Activated T-helper 1 cell treated with anti-CD3 and anti-CD28 coated beads, Interleukin-12 subunit alpha, Interleukin-12 subunit beta, Interleukin-2, Interleukin-4 antibody, amounts not matched to agents 30 ng/mL and 10 ng/mL and 1 ng/mL, durations not matched to agents 14 hours and 24 hours and 36 hours (primary cell): ENCODE data around the gene NEUROD2. TPM values are rescaled to one million over a fixed set of nuclear protein-coding genes. Genes with fewer than 3 reads are reported as not detected.
A peak's percentile ranks its signal among the peaks of the same experiment; 100 is the strongest.

Experiments used
- DNase-seq: peaks from one replicate; pipeline ENCODE4 v3.0.0; 2021; ENCODE audit warnings: low spot score
- H3K27ac Mint-ChIP-seq: one replicate; pipeline ENCODE4 v1.8.0; 2021; ENCODE audit warnings: mild to moderate bottlenecking, mixed read lengths
- H3K27me3 Mint-ChIP-seq: one replicate; pipeline ENCODE4 v1.8.0; 2022; ENCODE audit warnings: mild to moderate bottlenecking, moderate library complexity, mixed read lengths; ENCODE audit not compliant: insufficient read depth
- H3K36me3 Mint-ChIP-seq: one replicate; pipeline ENCODE4 v1.8.0; 2021; ENCODE audit warnings: low read depth, mixed read lengths
- H3K4me1 Mint-ChIP-seq: one replicate; pipeline ENCODE4 v1.8.0; 2021; ENCODE audit warnings: low read depth, mixed read lengths
- H3K4me3 Mint-ChIP-seq: one replicate; pipeline ENCODE4 v1.8.0; 2021; ENCODE audit warnings: mild to moderate bottlenecking, moderate library complexity, mixed read lengths
- H3K9me3 Mint-ChIP-seq: one replicate; pipeline ENCODE4 v1.8.0; 2021; ENCODE audit warnings: mixed read lengths
- intact Hi-C: fragments of 100-400 bp; cut with micrococcal nuclease; formaldehyde crosslinking; loops from one replicate; pipeline ENCODE4 v1.15.1; 2024
- total RNA-seq: library from RNA; stranded (reverse); gene quantifications from 2 replicates; pipeline ENCODE4 v1.2.3, GENCODE V29; 2022

The NEUROD2 gene
- total RNA-seq, 1 donor from 2014 or later = not detected

GRCh38 chr17:39631403-39631802 is 23.7 kb upstream of the NEUROD2 start:
- Mint-ChIP-seq H3K36me3 (no peaks in the 10 kb centered on the region), H3K27ac (no peak overlapping the region), H3K27me3 (peaks cover 28% of the 10 kb centered on the region), H3K4me3 (no peak overlapping the region), H3K4me1 (peaks cover 10% of the 10 kb centered on the region), H3K9me3 (no peaks in the 10 kb centered on the region)
- no peak for DNase-seq
- intact Hi-C loops = no loop called here

GRCh38 chr17:39629898-39630297 is 22.2 kb upstream of the NEUROD2 start:
- intact Hi-C loops = loop anchor here (10.0 kb wide), 1 partner anchor 425 kb away; the partner anchor contains the start of gene RPL19
- Mint-ChIP-seq H3K27ac (no peak overlapping the region), H3K4me3 (no peak overlapping the region), H3K27me3 (peaks cover 43% of the 10 kb centered on the region), H3K36me3 (no peaks in the 10 kb centered on the region), H3K9me3 (no peaks in the 10 kb centered on the region), H3K4me1 (peaks cover 14% of the 10 kb centered on the region)
- no peak for DNase-seq

- no peaks in the 10 kb centered on the region for H3K9me3 Mint-ChIP-seq
- H3K27ac Mint-ChIP-seq = no peak overlapping the region
- no peak for DNase-seq
- H3K27me3 Mint-ChIP-seq = peaks cover 47% of the 10 kb centered on the region
- no peak overlapping the region for H3K4me3 Mint-ChIP-seq
- intact Hi-C loops = loop anchor here (10.0 kb wide), 1 partner anchor 425 kb away; the partner anchor contains the start of gene RPL19
- no peaks in the 10 kb centered on the region for H3K36me3 Mint-ChIP-seq
- peaks cover 14% of the 10 kb centered on the region for H3K4me1 Mint-ChIP-seq
Measured at GRCh38 chr17:39629494-39629880, 21.8 kb upstream of the NEUROD2 start.

GRCh38 chr17:39628655-39629493 is 21.2 kb upstream of the NEUROD2 start:
- no peak for DNase-seq
- no peak overlapping the region for H3K27ac Mint-ChIP-seq
- no peak overlapping the region for H3K4me3 Mint-ChIP-seq
- intact Hi-C loops = loop anchor here (10.0 kb wide), 1 partner anchor 424 kb away; the partner anchor contains the start of gene RPL19
- H3K36me3 Mint-ChIP-seq = no peaks in the 10 kb centered on the region
- H3K4me1 Mint-ChIP-seq = peaks cover 15% of the 10 kb centered on the region
- H3K27me3 Mint-ChIP-seq = peaks cover 47% of the 10 kb centered on the region
- no peaks in the 10 kb centered on the region for H3K9me3 Mint-ChIP-seq

GRCh38 chr17:39627712-39628516 is 20.2 kb upstream of the NEUROD2 start:
- intact Hi-C loops = loop anchor here (10.0 kb wide), 1 partner anchor 423 kb away; the partner anchor contains the start of gene RPL19
- Mint-ChIP-seq H3K9me3 (no peaks in the 10 kb centered on the region), H3K4me1 (peaks cover 24% of the 10 kb centered on the region), H3K36me3 (no peaks in the 10 kb centered on the region), H3K27ac (no peak overlapping the region), H3K4me3 (no peak overlapping the region), H3K27me3 (peaks cover 45% of the 10 kb centered on the region)
- DNase-seq = no peak

GRCh38 chr17:39627047-39627711 is 19.5 kb upstream of the NEUROD2 start:
- H3K4me3 Mint-ChIP-seq = no peak overlapping the region
- no peak for DNase-seq
- H3K36me3 Mint-ChIP-seq = no peaks in the 10 kb centered on the region
- H3K9me3 Mint-ChIP-seq = no peaks in the 10 kb centered on the region
- H3K4me1 Mint-ChIP-seq = peaks cover 31% of the 10 kb centered on the region
- intact Hi-C loops = loop anchor here (10.0 kb wide), 1 partner anchor 422 kb away; the partner anchor contains the start of gene RPL19
- H3K27me3 Mint-ChIP-seq = peaks cover 45% of the 10 kb centered on the region
- H3K27ac Mint-ChIP-seq = no peak overlapping the region

GRCh38 chr17:39626171-39627046 is 18.7 kb upstream of the NEUROD2 start, which contains the start of gene PPP1R1B:
TSS of gene PPP1R1B (plus strand) at chr17:39626952. CDS start at chr17:39627393, 441 bp downstream.
- intact Hi-C loops = loop anchor here (10.0 kb wide), 1 partner anchor 422 kb away; the partner anchor contains the start of gene RPL19
- H3K9me3 Mint-ChIP-seq = no peaks in the 10 kb centered on the region
- no peak for DNase-seq
- H3K4me3 Mint-ChIP-seq = no peak within 1 kb of the TSS
- peaks cover 46% of the 10 kb centered on the region for H3K27me3 Mint-ChIP-seq
- no peak within 1 kb of the TSS for H3K27ac Mint-ChIP-seq
- H3K4me1 Mint-ChIP-seq = peaks cover 33% of the 10 kb centered on the region
- no peaks in the 10 kb centered on the region for H3K36me3 Mint-ChIP-seq

- intact Hi-C loops = loop anchor here (10.0 kb wide), 1 partner anchor 420 kb away; the partner anchor contains the start of gene RPL19
- no peaks in the 10 kb centered on the region for H3K36me3 Mint-ChIP-seq
- no peaks in the 10 kb centered on the region for H3K9me3 Mint-ChIP-seq
- H3K4me3 Mint-ChIP-seq = no peak overlapping the region
- H3K27ac Mint-ChIP-seq = no peak overlapping the region
- peaks cover 51% of the 10 kb centered on the region for H3K27me3 Mint-ChIP-seq
- peaks cover 27% of the 10 kb centered on the region for H3K4me1 Mint-ChIP-seq
- no peak for DNase-seq
Measured at GRCh38 chr17:39625198-39625785, 17.6 kb upstream of the NEUROD2 start.

GRCh38 chr17:39624313-39624712 is 16.6 kb upstream of the NEUROD2 start:
- intact Hi-C loops = loop anchor here (10.0 kb wide), 1 partner anchor 420 kb away; the partner anchor contains the start of gene RPL19
- H3K4me1 Mint-ChIP-seq = peaks cover 27% of the 10 kb centered on the region

GRCh38 chr17:39623356-39623950 is 15.7 kb upstream of the NEUROD2 start:
- Mint-ChIP-seq H3K4me1 (peaks cover 27% of the 10 kb centered on the region), H3K27ac (no peak overlapping the region), H3K27me3 (peaks cover 60% of the 10 kb centered on the region), H3K9me3 (no peaks in the 10 kb centered on the region), H3K4me3 (no peak overlapping the region), H3K36me3 (no peaks in the 10 kb centered on the region)
- peak; percentile 77 for DNase-seq
- intact Hi-C loops = loop anchor here (1.0 to 10.0 kb wide), 3 partner anchors 11 to 419 kb away; partner anchors contain the start of gene RPL19

More at GRCh38 chr17:39624313-39624712, 16.6 kb upstream of the NEUROD2 start:
- Mint-ChIP-seq H3K4me3 (no peak overlapping the region), H3K27ac (no peak overlapping the region), H3K36me3 (no peaks in the 10 kb centered on the region), H3K9me3 (no peaks in the 10 kb centered on the region), H3K27me3 (peaks cover 55% of the 10 kb centered on the region)
- DNase-seq = no peak
